Mesodermal cell (in vitro differentiated cells): Measurements from ENCODE around the gene ERVV-1. TPM values are rescaled to one million over a fixed set of nuclear protein-coding genes. Genes with fewer than 3 reads are reported as not detected.
"Not testable (repeated sequence)": the region's sequence is repeated elsewhere in the genome, so short reads cannot be mapped to it uniquely, and the experiment has no call there.

ENCODE experiments used
- H3K27ac ChIP-seq: 2 replicates; pipeline ENCODE4 v1.7.0; 2013; ENCODE audit warnings: mild to moderate bottlenecking, low read depth, low read length, moderate library complexity; ENCODE audit not compliant: severe bottlenecking
- H3K36me3 ChIP-seq: 2 replicates; pipeline ENCODE4 v1.7.1; 2013; ENCODE audit warnings: mild to moderate bottlenecking, low read length, moderate library complexity; ENCODE audit not compliant: control insufficient read depth, insufficient read depth
- H3K4me1 ChIP-seq: one replicate; pipeline ENCODE4 v1.7.1; 2013; ENCODE audit warnings: mild to moderate bottlenecking, low read length; ENCODE audit not compliant: insufficient read depth, control insufficient read depth, poor library complexity, severe bottlenecking
- H3K4me3 ChIP-seq: 2 replicates; pipeline ENCODE4 v1.7.0; 2013; ENCODE audit warnings: low read length, control low read depth, mild to moderate bottlenecking; ENCODE audit not compliant: insufficient read depth, poor library complexity, severe bottlenecking; ENCODE audit errors: extremely low read depth
- H3K9me3 ChIP-seq: 2 replicates; pipeline ENCODE4 v1.7.1; 2013; ENCODE audit warnings: mild to moderate bottlenecking, low read length, moderate library complexity; ENCODE audit not compliant: control insufficient read depth
- WGBS, 2 experiments: methylation state at CpG; one replicate each; pipeline ENCODE4 v1.1.5; 2013; ENCODE audit warnings: missing lambda C conversion rate in 2 of 2; ENCODE audit not compliant: insufficient coverage in 2 of 2; 5-methylcytosine and 5-hydroxymethylcytosine counted together
- polyA plus RNA-seq, 2 experiments: library from polyadenylated mRNA; stranded (reverse); fragments of 50-300 nt; gene quantifications; one replicate each; pipeline ENCODE4 v1.2.3, GENCODE V29; 2013

ERVV-1 gene
- not detected for polyA plus RNA-seq (2013, experiment 1 of 2)
- not detected for polyA plus RNA-seq (2013, experiment 2 of 2)

DNA sequence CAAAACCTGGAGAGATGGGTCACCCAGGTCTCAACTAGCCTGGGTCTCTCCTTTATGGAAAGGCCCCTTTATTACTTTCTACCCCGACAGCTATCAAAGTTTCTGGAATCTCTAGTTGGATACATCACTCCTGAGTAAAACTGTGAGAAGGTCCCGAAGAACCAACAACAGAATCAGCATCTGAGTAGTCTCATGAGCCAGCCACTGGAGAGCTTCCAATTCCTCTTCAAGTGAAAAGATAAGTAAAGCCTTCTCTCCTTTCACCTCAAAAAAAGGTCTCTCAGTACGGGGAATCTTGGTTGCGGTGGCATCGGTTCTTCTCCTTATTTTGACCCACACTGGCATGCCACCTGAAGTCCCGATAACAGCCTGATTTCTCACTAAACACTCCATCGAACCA, at the start of gene ERVV-1:
TSS of gene ERVV-1 (plus strand) at position 301 of the 400 bp plus-strand sequence. CDS start 170 bp downstream, outside the sequence.
- H3K36me3 ChIP-seq = no peaks in the 10 kb centered on the region
- H3K27ac ChIP-seq = no peak within 1 kb of the TSS
- H3K4me1 ChIP-seq = peaks cover 3% of the 10 kb centered on the region
- H3K4me3 ChIP-seq = no peak within 1 kb of the TSS
- WGBS, 2 experiments = 88 to 93% methylated on average over 5 to 7 of the region's 7 CpGs
- H3K9me3 ChIP-seq = peaks cover 16% of the 10 kb centered on the region

DNA sequence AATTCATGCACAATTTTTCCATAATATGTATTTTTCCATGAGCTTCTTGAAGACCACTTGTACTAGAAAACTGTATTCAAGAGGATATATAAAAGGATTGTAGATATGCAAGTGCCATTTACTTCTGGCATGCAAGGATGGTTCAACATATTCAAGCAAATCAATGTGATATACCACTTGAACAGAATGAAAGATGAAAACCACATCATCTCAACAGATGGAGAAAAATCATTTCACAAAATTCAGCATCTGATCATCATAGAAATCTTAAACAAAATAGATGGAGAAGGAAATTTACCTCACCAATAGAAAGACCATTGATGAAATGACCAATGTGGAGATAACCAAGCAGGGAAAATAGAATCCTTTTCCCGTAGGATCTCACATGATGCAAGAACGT, 45.9 kb upstream of the ERVV-1 start:
- no CpG with 5 or more reads among the region's 2 CpGs for WGBS, 2 experiments
- H3K4me1 ChIP-seq = no peaks in the 10 kb centered on the region

GRCh38 chr19:52981329-52981728, 32.4 kb upstream of the ERVV-1 start:
- Histone ChIP-seq H3K9me3 (peaks cover 7% of the 10 kb centered on the region), H3K27ac (no peak overlapping the region), H3K4me3 (no peak overlapping the region), H3K4me1 (no peaks in the 10 kb centered on the region), H3K36me3 (peaks cover 15% of the 10 kb centered on the region)
- WGBS, 2 experiments = 47 to 64% methylated on average over 3 to 4 of the region's 4 CpGs

More for the DNA sequence above, 45.9 kb upstream of the ERVV-1 start:
- Histone ChIP-seq H3K4me3 (no peak overlapping the region), H3K27ac (no peak overlapping the region), H3K9me3 (peaks cover 21% of the 10 kb centered on the region), H3K36me3 (peaks cover 8% of the 10 kb centered on the region)

DNA sequence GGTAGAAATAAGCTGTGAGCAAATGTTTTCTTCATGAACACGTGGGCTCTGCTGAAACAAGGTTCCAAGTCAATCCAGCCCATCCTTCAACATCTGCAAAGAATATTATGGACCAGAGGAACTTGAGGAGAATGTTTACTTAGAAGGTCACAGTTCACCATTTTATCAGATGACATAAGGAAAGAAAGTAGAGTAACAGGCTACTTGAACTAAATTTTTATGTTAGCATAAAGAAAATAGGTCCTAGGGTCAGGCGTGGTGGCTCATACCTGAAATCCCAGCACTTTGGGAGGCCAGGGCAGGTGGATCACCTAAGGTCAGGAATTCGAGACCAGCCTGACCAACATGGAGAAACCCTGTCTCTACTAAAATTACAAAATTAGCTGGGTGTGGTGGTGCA, 30.6 kb upstream of the ERVV-1 start:
- not testable (repeated sequence) for H3K27ac ChIP-seq, H3K4me3 ChIP-seq, H3K4me1 ChIP-seq
- Histone ChIP-seq H3K36me3 (peaks cover 30% of the 10 kb centered on the region), H3K9me3 (peaks cover 19% of the 10 kb centered on the region)
- 70 to 89% methylated on average over 2 to 3 of the region's 3 CpGs for WGBS, 2 experiments

DNA sequence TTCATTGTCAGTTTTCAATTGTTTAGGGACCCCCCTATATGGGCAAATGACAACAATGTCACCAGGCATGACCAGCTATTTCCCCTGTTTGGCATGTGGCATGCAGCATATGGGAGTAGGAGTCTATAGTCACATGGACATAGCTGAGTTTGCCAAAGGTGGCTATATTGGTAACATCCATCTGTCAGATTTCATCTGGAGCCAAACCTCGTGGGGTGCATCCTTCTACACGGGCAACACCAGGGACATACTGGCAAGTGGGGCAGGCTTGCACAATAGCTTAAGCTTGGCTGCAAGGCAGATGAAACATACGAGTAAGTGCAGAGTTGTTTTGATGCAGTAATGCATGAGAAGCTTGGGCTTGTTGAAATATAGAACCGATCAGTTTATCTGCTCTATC, 26.5 kb upstream of the ERVV-1 start:
- no peak overlapping the region for H3K4me3 ChIP-seq
- peaks cover 36% of the 10 kb centered on the region for H3K36me3 ChIP-seq
- WGBS, 2 experiments = 94 to 100% methylated on average over 2 to 4 of the region's 4 CpGs
- no peaks in the 10 kb centered on the region for H3K4me1 ChIP-seq
- no peak overlapping the region for H3K27ac ChIP-seq
- H3K9me3 ChIP-seq = peaks cover 19% of the 10 kb centered on the region

- peaks cover 36% of the 10 kb centered on the region for H3K36me3 ChIP-seq
- WGBS, 2 experiments = 60 to 100% methylated on average over 1 to 5 of the region's 5 CpGs
- no peak overlapping the region for H3K27ac ChIP-seq
- no peak overlapping the region for H3K4me3 ChIP-seq
- peaks cover 19% of the 10 kb centered on the region for H3K9me3 ChIP-seq
- no peaks in the 10 kb centered on the region for H3K4me1 ChIP-seq
These were observed 25.2 kb upstream of the ERVV-1 start for GRCh38 chr19:52988506-52988905.

GRCh38 chr19:52990759-52991418, 22.8 kb upstream of the ERVV-1 start:
- Histone ChIP-seq H3K36me3 (peaks cover 25% of the 10 kb centered on the region), H3K4me1 (no peaks in the 10 kb centered on the region), H3K4me3 (no peak overlapping the region), H3K27ac (no peak overlapping the region), H3K9me3 (peaks cover 25% of the 10 kb centered on the region)
- WGBS, 2 experiments = 90 to 96% methylated on average over 13 to 14 of the region's 16 CpGs

DNA sequence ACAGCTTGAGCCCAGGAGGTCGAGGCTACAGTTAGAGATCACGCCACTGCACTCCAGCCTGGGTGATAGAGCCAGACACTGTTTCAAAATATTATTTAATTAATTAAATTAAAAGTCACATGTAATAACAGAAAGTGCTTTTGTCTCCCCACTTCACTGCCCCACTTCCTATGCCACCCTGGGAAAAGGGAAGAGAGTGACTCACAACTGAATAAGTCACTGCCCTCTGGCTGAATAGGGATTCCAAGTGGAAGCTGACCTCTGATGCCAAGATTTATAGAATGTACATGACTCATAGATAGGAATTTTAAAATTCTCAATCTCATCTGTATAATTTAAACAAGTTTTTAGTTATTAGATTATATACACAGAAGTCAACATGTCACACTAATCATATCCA, 22.2 kb upstream of the ERVV-1 start:
- Histone ChIP-seq H3K9me3 (peaks cover 20% of the 10 kb centered on the region), H3K27ac (no peak overlapping the region), H3K4me1 (no peaks in the 10 kb centered on the region), H3K36me3 (peaks cover 19% of the 10 kb centered on the region), H3K4me3 (no peak overlapping the region)
- no CpG with 5 or more reads among the region's 2 CpGs for WGBS, 2 experiments

- H3K4me3 ChIP-seq = peak overlapping the region; percentile 39
- H3K36me3 ChIP-seq = peaks cover 11% of the 10 kb centered on the region
- 51 to 54% methylated on average over 18 to 24 of the region's 26 CpGs for WGBS, 2 experiments
- H3K27ac ChIP-seq = no peak overlapping the region
- H3K9me3 ChIP-seq = peaks cover 12% of the 10 kb centered on the region
- no peaks in the 10 kb centered on the region for H3K4me1 ChIP-seq
These were observed 21.4 kb upstream of the ERVV-1 start for GRCh38 chr19:52992109-52993004.

DNA sequence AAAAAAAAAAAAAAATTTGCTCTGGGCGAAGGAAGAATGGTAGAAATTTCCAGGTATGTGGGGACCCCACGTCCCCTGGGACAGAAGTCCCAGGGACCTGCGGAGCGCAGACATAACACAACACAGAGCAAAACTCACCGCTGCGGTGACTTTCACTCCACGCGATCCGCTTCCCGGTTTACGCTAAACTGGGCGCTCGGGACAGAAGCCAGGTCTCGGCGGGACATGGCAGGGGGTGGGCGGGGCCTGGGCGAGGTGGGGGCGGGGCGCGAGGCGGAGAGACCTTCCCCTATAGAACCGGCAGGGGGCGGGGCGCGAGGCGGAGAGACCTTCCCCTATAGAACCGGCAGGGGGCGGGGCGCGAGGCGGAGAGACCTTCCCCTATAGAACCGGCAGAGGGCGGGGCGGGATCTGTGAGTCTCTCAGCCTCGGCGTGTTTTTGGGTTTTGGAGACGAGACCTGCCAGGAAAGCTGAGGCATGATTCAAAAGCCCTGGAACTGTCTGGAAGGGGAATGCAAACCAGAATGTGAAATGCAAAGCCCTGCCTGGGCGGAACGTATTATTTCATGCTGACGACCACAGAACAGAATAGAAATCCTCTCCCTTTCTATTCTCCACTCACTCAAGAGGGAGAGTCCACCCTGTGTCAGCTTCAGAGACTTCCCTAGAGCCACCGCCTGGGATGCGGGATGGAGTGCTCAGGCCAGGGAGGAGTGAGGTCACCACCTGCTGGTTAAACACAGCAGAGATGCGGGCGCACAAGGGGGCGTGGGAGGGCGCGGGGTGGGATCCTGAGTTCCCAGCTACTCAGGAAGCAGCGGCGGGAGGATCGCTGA, 20.2 kb upstream of the ERVV-1 start:
- 15 to 22% methylated on average over 16 of the region's 50 CpGs for WGBS, 2 experiments
- H3K27ac ChIP-seq = peak overlapping the region; percentile 77
- H3K4me1 ChIP-seq = no peaks in the 10 kb centered on the region
- peaks cover 14% of the 10 kb centered on the region for H3K9me3 ChIP-seq
- peak overlapping the region; percentile 39 for H3K4me3 ChIP-seq
- H3K36me3 ChIP-seq = peaks cover 6% of the 10 kb centered on the region
